Measurements from ENCODE around the gene CLDN1.
"Not testable (repeated sequence)": the region's sequence is repeated elsewhere in the genome, so short reads cannot be mapped to it uniquely, and the experiment has no call there.

CLDN1 gene

GRCh38 chr3:190291994-190292584 lies 30.2 kb downstream of the CLDN1 start:
- DNase-seq = no peak

GRCh38 chr3:190289989-190290388 lies 32.3 kb downstream of the CLDN1 start:
- DNase-seq = no peak

- DNase-seq = no peak
These were observed 33.4 kb downstream of the CLDN1 start for GRCh38 chr3:190288836-190289235.

- DNase-seq = no peak
These were observed 36.2 kb downstream of the CLDN1 start for GRCh38 chr3:190286014-190286413.

GRCh38 chr3:190281308-190282051 lies 40.8 kb downstream of the CLDN1 start:
- no peak for DNase-seq

GRCh38 chr3:190279690-190280089 lies 42.6 kb downstream of the CLDN1 start:
- no peak for DNase-seq

GRCh38 chr3:190272747-190273146 lies 49.5 kb downstream of the CLDN1 start:
- DNase-seq = no peak

- DNase-seq = no peak
These were observed 53.1 kb downstream of the CLDN1 start for GRCh38 chr3:190269101-190269500.

- not testable (repeated sequence) for DNase-seq
These were observed 54.8 kb downstream of the CLDN1 start for GRCh38 chr3:190267464-190267863.

GRCh38 chr3:190266913-190267290 lies 55.3 kb downstream of the CLDN1 start:
- DNase-seq = no peak

- DNase-seq = no peak
These were observed 55.9 kb downstream of the CLDN1 start for GRCh38 chr3:190266265-190266912.

- no peak for DNase-seq
These were observed 56.5 kb downstream of the CLDN1 start for GRCh38 chr3:190265796-190266195.

GRCh38 chr3:190265126-190265525 lies 57.1 kb downstream of the CLDN1 start:
- DNase-seq = no peak

GRCh38 chr3:190261740-190262139 lies 60.5 kb downstream of the CLDN1 start:
- no peak for DNase-seq

- DNase-seq = no peak
These were observed 61.2 kb downstream of the CLDN1 start for GRCh38 chr3:190261015-190261414.

- DNase-seq = no peak
These were observed 61.9 kb downstream of the CLDN1 start for GRCh38 chr3:190260301-190260700.

- DNase-seq = no peak
These were observed 63.6 kb downstream of the CLDN1 start for GRCh38 chr3:190258634-190259033.

All from activated CD4-positive, alpha-beta T cell treated with anti-CD3 and anti-CD28 coated beads, Interleukin-2, amount 50 U/mL, for 16 hours (primary cell).